T-helper 2 cell treated with Interferon-gamma antibody and Interleukin-4, amounts not matched to agents 100 ng/mL and 5 ng/mL, for 36 hours (primary cell): ENCODE measurements around the gene PSEN2. TPM values are rescaled to one million over a fixed set of nuclear protein-coding genes. Genes with fewer than 3 reads are reported as not detected.

ENCODE experiments used
- total RNA-seq: library from RNA; stranded (reverse); gene quantifications from 2 replicates; pipeline ENCODE4 v1.2.3, GENCODE V29; 2022

PSEN2 gene
- total RNA-seq, 1 donor from 2014 or later: 9.8 TPM

Other genes starting within 250 kb of the PSEN2 start
- 36.2 and 37.1 TPM in 2 replicates for gene ITPKB, start 131.3 kb upstream of the PSEN2 start, total RNA-seq
- 24.3 and 29.3 TPM in 2 replicates for gene COQ8A, start 69.7 kb downstream of the PSEN2 start, total RNA-seq